AG20443 (cell line): ENCODE measurements around the gene TNRC18.

Experiments used
- DNase-seq: peaks from one replicate; pipeline ENCODE4 v3.0.0; 2012; ENCODE audit warnings: low spot score, mixed read lengths

The TNRC18 gene

DNA sequence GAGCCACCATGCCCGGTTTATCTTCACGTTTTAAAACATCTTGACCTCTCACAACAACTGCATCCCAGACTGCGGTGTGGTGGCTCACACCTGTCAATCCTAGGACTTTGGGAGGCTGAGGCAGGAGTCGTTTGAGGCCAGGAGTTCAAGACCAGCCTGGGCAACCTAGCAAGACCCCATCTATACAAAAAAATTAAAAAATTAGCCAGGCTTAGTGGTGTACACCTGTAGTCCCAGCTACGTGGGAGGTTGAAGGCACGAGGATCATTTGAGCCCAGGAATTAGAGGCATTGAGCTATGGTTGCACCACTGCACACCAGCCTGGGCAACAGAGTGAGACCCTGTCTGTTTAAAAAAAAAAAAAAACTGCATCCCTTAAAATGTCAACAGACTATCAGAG, 20.2 kb downstream of the TNRC18 start:
- DNase-seq: no peak

DNA sequence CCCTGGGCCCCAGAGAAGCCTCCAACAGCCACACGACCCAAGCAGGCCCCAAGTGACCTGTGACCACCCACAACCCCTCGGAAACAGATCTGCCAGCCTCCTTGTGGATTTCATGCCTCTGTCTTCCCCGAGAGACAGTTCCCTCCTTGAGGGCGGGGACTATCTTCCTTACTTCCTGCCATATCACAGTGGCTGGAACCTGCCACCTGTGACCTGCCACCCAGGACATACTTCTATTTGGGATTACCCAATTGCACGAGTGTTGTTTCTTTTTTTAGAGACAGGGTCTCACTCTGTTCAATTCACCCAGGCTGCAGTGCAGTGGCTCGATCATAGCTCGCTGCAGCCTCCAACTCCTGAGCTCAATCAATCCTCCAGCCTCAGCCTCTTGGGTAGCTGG, 25.9 kb downstream of the TNRC18 start:
- DNase-seq: no peak

DNA sequence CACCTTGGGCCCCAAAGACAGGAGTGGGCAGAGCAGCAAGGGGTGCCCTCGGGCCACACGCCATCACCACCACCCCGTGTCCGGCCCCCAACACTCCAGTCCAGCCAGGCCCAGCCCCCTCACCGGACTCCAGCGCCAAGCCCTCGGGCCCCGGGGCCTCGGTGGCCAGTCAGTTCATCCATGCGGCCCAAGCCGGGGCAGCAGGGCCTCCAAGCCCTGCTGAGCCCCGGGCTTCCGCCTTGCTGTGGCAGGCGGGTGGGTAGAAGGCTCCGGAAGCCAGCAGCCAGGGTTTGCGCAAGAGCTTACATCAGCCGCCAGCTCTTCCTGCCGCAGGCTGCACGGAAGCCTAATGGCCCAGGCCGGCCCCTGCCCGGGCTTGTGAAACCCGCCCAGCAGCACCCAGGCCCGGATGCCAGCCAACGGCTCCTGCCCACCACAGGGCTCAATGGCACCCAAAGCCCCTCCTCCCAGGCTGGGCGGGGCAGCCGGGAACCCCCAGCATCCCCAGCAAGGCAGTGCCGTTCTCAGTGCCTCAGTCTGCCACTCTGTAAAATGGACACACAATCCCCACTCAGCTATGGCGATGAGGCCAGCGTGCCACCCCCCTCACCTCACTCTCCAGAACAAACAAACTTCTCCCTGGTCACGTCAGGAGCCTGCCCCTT, 26.5 kb downstream of the TNRC18 start:
- peak; percentile 99 for DNase-seq

DNA sequence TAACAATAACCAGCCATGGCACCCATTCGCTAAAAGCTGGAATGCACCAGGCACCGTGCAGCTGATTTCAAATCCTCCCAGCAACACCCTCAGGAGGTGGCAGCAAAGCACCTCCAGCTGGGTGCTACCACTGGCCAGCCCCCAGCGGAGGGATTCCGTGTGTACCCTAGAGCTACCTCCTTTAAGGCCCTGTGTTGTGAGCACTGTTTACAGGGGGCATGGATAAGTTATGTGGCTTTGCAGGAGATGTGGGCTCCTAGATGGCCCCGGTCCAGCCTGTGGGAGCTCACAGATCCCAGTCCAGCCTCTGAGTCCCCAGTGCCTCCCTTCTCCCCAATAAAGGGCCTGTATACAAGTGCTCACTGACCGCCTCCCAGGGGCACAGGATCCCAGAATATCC, 27.1 kb downstream of the TNRC18 start:
- no peak for DNase-seq

DNA sequence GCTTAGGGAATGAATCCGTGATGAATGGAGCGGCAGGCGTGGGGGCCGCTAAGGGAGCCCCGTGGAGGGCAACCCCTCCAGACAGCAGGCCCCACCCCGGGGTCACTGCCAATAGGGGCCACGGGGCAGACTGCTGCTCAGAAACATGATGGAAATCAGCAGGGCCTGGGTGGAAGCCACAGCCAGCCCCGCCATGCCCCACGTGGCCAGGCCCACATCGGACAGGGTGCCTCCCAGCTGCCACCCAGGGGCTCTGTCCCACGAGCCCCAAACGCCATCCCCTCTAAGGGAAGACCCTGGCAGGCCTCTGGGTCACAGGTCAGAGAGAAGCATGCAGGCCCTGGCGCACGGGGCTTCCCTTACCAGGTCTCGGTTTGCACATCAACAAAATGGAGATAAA, 28.4 kb downstream of the TNRC18 start:
- no peak for DNase-seq

DNA sequence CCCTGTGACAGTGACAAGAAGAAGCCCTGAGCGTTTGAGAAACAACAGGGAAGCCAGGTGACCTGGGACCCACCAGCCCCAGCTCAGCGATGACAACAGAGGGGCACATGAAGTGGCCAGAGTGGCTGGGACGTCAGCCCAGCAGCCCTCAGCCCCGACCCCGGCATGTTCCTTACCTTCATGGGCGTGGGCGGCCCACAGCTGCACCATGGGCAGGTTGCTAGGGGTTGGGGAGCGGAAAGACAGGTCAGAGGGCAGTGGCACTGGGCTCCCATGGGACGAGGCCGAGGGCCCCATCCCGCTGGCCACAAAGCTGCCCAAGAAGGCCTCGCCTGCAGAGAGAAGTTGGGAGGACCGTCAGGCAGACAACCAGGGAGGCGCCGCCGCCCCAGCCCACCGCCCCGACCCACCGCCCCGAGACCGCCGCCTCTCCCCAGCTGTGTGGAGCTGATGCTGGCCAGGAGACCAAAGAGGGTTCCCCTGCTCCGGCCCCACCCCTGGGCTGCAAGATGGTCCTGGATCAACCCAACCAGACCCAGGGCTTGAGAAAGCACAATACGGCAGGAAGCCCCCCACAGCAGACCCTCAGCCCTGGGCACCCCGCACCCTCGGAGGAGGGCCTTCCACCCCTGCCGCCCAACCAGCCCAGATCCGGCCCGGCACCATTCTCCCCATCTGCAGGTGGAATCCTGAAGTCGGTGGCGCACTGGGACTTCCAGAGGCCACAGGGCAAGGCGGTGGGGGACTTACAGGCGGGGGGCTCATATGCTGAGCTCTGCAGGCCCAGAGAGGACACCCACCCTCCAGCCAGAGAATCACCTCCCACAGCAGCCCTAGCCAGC, 29.1 kb downstream of the TNRC18 start:
- DNase-seq: no peak

DNA sequence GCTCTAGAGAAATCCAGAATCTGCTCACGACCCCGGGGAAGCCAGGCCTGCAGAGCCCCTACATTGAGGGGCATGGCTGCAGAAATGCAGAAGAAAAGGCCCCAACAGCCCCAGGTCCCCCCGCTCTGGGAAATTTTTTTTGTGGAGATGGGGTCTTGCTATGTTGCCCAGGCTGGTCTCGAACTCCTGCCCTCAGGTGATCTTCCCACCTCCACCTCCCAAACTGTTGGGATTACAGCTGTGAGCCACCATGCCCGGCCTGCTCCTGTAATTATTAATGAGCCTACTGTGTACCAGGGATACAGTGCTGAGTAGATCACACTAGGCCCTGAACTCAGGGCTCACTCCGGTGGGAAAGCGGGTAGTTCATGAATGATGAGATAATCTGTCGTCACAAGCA, 29.9 kb downstream of the TNRC18 start:
- no peak for DNase-seq

DNA sequence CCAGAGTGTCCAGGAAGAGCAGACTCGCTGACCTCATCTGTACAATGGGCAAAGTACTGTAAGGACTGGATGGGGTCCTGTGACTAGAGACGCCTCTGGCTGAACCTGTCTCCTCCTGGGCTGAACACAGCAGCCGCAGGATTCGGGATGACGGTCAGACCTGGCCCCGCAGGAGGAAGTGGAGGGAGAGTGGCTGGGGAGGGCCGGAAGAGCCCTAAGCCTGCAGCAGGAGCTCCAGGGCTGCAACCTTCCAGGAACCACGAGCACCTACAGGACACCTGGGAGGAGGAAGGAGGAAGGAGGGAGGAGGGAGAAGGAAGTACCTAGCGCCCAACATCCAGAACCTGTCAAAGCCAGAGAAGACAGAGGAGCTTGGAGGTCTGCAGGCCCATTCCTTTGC, 30.3 kb downstream of the TNRC18 start:
- no peak for DNase-seq

DNA sequence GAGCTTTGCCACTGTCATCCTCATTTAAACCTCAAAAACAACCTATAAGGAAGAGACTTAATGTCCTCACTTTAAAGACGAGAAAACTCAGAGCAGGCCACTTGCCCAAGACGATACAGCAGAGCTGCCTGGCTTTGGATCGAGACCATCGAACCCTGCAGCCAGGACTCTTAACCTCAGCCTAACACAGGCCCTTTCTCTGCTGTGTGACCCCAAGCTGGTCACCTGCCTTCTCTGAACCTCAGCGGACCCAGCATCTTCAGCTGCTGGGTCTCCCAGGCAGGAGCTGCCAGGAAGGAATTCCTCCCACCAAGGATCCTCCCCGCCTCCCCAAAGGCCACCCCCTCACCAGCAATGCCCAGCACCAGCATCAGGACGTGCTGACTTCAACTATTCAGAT, 32.7 kb downstream of the TNRC18 start:
- no peak for DNase-seq

DNA sequence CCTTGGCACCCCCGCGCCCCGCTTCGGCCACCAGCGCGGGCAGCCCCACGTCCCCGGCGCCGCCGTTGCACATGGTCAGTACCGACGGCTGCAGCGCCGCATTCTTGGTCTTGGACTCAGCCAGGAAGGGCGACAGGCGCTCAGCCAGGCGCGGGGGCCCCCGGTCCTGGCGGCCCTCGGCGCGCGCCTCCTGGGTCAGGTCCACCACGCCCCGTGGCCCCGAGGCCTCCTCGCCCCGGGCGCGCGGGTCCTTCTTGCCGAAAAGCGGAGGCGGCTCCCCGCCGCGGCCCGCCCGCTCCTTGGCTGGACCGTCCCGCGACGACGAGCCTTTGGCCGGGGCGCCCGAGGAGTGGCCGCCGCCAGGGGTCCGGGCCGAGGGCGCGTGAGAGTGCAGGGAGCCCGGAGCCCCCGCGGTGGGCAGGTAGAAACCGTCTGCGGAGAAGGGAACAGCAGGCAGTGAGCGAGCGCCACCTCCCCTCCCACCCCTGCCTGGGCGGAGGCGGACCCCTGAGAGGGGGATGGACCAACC, 34.7 kb downstream of the TNRC18 start:
- no peak for DNase-seq

DNA sequence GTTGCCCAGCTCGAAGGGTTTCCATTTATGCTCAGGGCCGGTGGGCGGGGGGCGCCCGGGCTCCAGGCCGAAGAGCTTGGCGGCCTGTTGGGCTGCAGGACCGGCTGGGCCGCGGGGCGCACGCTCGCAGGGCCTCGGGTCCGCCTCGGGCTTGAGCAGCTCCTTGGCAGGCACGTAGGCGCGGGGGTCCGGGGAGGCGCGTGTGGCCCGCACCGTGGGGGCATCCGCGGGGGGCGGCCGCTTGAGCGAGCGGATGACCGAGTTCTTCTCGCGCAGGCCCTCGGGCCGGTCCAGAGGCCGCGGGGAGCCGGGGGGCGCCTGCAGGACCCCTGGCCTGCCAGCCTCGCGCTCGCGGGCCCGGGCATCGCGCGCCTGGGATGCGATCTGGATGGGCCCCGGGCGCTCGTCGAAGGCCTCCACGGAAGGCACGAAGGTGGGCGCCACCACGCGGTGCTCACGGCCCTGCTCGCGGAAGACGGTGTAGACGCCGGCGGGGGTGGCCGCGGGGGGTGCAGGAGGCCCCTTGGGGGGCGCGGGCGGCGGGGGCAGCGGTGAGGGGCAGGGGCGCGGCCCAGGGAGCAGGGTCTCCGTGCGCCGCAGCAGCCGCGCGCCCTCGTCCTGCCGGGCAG, 35.2 kb downstream of the TNRC18 start:
- no peak for DNase-seq

DNA sequence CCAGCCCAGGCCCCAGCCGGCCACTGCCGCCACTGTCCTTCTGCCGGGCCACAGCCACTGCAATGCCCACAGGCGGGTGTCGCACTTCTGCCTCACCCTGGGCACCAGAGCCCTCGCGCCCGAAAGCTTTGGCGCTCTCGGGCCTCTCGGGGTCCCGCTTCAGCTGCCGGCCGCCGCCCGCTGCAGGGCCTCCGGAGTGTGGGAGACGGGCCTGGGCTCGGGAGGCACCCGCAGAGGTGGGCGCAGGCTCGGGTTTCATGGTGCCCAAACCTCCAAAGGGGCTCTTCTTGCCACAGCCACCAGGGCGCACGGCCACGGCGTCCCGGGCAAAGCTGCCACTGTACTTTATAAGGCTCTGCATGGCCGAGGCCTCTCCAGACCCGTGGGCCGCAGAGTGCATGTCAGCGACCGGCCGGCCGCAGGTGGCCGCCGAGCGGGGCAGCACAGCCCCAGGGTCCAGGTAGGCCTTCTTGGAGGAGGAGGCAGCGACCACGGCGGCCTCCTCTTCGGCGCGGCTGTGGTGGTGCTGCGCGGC, 35.9 kb downstream of the TNRC18 start:
- DNase-seq: no peak

DNA sequence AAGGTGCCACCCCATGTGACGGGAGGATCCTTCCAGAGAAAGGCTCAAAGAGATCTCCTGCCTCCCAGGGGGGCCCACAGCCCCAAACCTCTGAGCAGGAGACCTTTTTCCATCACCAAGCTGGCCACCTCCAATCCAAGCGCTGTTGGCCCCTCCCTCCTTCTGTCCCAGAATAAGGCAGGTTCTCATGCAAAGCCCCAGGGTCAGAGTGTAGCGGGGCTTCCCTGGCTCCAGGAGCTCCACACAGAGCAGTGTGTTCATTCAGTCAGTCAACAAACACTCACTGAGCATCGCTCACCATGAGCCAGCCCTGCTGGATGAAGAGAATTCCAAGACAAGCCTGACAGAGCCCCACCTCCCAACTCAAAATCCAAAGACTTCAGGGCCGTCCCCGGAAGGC, 39.0 kb downstream of the TNRC18 start:
- no peak for DNase-seq

DNA sequence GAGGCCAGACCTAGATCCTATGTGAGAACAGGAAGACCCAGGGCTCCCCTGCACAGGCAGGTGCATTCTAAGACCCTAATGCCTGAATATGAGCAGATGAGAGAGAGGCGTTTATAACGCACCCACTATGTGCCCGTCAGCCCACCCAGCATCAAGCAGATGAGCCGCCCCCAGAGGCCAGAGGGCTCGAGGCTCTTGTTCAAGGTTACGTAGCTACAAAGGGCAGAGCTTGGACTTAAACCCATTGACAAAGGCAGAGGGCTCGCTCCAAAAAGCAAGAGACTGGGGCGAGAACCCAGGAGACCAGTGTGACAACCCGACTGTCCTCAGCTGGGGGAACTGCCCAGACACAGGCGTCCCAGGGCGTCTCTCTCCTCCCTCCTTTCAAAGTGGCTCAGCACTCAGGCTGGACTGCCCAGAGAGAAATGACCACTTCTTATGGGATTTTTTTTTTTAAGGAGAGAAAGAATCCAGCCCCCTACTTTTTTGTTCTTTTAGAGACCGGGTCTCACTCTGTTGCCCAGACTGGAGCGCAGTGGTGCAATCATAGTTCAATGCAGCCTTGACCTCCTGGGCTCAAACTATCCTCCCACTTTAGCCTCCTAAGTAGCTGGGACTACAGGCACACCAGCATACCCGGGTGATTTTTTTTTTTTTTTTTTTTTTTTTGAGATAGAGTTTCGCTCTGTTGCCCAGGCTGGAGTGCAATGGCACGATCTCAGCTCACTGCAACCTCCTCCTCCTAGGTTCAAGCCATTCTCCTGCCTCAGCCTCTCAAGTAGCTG, 40.1 kb downstream of the TNRC18 start:
- no peak for DNase-seq

DNA sequence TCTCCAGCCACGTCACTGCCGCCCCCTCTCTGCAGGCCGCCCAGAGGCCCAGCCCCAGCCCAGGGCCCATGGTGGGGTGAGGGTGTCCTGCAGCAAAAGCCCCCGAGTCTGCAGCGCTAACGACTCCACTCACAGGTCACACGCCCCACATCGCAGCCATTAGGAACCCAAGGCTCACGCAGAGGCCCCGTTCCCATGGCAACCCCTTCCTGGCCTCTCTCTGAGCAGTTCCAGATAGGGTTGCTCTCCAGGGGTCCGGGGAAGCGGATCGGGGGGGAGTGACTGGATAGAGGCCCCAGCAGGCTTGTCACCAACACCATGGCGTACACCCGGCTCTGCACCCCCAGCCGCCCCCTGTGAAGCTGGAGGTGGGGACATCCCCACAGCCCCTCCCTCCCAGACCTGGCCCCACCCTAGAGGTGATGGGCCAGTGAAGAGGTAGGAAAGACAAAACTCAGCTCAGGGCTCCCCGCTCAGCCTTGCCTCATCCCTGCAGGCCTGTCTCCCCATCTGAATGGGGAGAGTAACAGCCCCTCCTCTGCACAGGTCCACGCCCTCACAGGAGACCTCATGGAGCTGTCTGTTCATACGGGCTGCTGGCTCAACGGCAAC, 41.2 kb downstream of the TNRC18 start:
- peak; percentile 41 for DNase-seq

DNA sequence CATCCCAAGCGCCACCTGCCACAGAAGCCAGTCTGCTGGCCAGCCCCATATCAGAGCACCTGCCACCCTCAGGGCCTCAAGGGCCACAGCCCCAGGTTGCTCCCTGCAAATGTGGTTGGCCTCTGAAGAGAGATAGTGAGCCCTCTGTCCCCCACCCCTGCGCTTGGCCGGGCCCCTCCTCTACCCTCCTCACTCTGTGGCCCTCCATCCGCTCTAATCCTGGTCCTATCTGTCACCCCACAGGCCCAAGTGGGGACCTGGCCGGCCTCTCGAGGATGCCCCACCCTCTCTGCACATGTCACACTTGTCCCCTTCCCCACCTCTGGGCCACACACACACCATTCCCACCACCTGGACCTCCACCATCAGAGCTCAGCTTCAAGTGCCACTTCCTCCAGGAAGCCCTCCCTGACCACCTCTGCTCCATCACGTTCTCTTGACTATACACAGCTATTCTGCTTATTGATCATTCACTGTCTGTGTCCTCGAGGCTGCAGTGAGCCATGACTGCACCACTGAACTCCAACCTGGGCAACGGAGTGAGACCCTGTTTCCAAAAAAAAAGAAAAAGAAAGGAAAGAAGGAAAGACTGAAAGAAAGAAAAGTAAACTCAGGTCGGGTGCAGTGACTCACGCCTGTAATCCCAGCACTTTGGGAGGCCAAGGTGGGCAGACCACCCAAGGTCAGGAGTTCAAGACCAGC, 42.4 kb downstream of the TNRC18 start:
- no peak for DNase-seq

DNA sequence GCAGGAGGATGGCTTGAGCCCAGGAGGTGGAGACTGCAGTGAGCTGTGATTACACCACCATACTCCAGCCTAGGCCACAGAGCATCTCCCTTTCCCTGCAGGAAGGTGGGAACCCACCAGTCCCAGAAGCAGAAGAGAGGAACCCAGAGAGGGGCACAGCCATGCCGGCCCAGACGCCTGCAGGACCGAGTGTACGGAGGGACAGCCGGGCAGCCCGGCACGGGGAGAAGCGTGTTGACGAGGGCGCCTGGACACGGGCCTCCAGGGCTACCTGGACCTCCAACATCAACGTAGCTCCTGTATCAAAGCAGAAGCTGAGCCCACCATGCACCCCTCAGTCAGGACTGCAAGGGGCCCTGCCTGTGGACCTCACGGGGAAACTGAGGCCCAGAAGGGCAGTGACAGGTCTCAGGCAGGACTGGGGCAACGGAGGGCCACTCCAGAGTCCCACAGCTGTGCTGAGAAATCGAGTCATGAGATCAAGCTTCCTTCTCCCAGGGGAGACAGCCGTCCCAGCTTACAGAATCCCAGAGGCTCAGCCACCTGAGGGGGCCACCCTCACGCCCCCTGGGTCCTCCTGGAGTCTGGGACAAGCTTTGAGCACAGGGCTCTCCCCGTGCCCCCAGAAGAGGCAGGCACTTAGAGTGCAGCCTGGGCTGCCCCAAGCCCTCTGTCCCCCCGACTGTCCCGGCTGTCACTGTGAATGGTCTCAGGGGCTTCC, 43.1 kb downstream of the TNRC18 start:
- DNase-seq: no peak

DNA sequence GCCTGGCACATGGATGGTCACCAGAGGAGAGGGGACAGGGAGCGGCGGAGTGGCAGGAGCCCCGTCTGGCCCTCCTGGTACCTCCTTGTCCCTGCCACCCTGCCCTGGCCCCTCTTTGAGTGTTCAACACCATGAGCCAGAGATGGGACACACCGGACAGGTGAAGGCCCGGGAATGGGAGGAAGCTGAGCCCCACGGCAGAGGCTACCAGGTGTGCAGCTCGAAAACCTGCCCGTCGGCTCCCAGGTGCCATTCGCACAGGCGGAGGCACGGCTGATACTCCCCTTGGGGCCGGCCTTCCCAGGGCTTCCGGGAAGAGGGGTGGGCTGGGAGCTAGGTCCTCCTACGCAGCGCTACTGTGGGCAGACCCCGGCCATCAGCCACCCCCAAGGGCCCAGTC, 44.1 kb downstream of the TNRC18 start:
- no peak for DNase-seq

DNA sequence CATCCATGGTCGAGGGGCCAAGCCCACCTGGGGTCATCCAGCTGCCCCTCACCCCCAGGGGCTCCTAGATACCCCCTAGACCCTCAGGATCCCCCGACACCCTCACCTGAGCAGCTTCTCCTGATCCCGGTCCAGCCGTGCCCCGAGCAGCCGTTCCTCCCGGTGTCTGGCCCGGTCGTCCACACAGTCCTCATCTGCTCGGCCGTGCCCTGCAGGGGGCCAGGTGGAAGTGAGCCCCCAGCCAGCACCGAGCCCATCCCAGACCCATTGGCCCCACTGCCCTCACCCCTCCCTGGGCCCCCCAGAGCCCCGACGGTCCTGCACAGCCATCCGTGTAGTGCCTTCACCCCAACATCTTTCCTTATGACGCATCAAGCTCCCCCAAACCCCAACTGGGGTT, 45.8 kb downstream of the TNRC18 start:
- DNase-seq: no peak

DNA sequence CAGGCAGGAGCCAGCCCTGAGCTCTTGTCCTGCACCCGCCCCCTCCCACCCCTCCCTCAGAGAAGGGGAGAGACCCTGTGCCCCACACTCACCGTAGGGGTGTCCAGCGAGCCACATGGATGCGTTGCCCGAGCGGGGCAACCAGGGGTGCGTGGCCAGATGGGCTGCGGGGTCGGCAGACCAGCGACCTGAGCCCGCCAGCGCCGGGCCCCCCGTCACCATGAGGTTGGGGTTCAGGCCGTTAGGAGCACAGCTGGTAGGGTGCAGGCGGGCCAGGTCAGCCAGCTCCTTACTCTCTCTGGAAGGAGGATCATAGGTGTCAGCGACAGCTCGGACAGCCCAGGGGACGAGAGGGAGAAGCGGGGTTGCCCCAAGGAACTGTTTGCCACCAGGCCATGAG, 46.4 kb downstream of the TNRC18 start:
- DNase-seq: no peak
